Fibroblast of mammary gland (primary cell): Measurements from ENCODE around the gene ARHGAP42.
A peak's percentile ranks its signal among the peaks of the same experiment; 100 is the strongest.
"Not testable (repeated sequence)": the region's sequence is repeated elsewhere in the genome, so short reads cannot be mapped to it uniquely, and the experiment has no call there.

Source experiments
- DNase-seq: peaks from one replicate; pipeline ENCODE4 v3.0.0-alpha.2; 2010; ENCODE audit warnings: low read depth
- H3K4me3 ChIP-seq: 2 replicates; pipeline ENCODE4 v1.5.1; 2011; ENCODE audit warnings: low read depth, mild to moderate bottlenecking, low read length, moderate library complexity; ENCODE audit not compliant: control insufficient read depth
- CTCF ChIP-seq: conservative IDR thresholded peaks from 2 replicates; pipeline ENCODE4 v1.5.1; 2011; ENCODE audit warnings: low read depth, low read length, inconsistent platforms; ENCODE audit not compliant: control insufficient read depth, insufficient read depth

ARHGAP42 gene

DNA sequence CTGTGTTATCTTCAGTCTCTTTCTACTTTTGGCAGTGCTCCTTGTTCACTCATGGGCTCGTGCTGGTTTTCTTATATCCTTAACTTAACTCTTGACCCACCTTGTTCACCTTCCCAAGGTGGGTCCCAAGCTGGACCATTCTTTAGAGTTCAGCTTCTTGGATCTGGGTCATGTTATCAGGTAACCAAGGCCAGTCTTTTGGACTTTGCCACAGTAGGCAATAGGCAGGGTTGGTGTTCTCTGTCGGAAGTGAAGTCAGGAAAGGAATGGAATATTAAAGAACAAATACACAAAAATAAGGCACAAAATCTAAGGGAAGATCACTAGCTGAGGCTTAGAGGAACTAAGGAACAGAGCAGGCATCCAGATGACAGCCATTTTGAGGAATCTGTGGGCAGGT, 202.7 kb downstream of the ARHGAP42 start:
- no peak for TF ChIP-seq CTCF
- H3K4me3 ChIP-seq: no peak overlapping the region
- DNase-seq: no peak

DNA sequence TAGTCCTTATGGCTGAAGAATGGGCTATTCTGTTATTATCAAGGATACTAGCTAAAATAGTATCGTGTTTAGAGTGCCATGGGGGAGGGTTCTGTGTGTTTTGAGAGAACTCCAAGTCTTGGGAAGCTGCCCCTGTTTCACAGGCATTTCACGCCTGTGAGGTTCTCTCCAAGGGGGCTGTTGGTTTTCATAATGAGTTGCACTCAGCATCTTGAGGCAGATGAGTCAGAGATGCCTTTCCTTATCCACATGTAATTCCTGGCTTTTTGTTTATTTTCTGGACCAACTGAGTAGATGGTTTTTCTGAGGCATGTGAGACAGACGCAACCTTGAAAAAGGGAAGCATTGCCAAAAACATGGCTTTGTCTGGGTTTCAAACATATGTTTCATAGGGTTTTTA, 203.7 kb downstream of the ARHGAP42 start:
- TF ChIP-seq CTCF: no peak
- DNase-seq: peak; percentile 98
- no peak overlapping the region for H3K4me3 ChIP-seq

DNA sequence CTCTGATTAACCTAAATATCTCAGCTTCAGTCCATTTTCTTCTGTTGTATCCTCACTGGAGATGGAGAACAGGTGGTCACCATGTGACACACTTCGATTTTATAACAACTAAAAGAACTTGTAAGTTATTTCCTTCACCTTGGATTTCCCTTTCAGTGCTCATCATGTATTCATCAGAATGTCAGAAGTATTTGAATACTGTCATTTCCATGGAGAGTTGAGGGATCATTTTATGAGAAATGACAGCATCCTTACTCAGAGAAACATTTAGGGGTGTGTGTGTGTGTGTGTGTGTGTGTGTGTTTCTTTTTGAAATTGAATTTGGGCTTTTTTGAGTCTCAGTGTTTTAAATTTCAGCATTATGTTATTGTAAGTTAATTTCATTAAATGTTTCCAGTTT, 205.8 kb downstream of the ARHGAP42 start:
- peak; percentile 35 for DNase-seq
- H3K4me3 ChIP-seq: no peak overlapping the region
- no peak for TF ChIP-seq CTCF

DNA sequence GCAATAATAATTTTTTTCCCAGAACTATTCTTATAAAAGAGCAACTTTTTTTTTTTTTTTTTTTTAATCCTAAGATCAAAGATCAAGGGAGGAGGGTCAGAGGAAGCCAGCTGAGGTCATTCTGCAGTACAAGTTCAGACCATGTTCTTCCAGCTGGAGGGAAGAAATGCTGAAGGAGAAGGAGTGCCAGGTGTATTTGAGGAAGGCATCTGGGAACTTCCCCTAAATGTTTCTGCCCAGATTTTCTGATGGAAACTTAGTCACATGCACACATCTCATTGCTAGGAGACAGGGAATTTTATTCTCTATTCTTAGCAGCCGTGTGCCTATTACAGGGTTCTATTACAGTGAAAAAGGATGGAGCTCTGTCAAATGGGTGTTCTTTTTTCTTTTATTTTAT, 208.4 kb downstream of the ARHGAP42 start:
- no peak overlapping the region for H3K4me3 ChIP-seq
- no peak for DNase-seq
- no peak for TF ChIP-seq CTCF

DNA sequence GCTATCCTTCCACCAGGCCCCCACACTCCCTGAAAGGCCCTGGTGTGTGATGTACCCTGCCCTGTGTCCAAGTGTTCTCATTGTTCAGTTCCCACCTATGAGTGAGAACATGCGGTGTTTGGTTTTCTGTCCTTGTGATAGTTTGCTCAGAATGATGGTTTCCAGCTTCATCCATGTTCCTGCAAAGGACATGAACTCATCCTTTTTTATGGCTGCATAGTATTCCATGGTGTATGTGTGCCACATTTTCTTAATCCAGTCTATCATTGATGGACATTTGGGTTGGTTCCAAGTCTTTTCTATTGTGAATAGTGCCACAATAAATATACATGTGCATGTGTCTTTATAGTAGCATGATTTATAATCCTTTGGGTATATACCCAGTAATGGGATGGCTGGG, 208.9 kb downstream of the ARHGAP42 start:
- DNase-seq, H3K4me3 ChIP-seq: not testable (repeated sequence)

- not testable (repeated sequence) for DNase-seq, H3K4me3 ChIP-seq
Observed at GRCh38 chr11:100901471-100901870, 214.4 kb downstream of the ARHGAP42 start.

GRCh38 chr11:100902454-100903141, 215.5 kb downstream of the ARHGAP42 start:
- no peak overlapping the region for H3K4me3 ChIP-seq
- no peak for TF ChIP-seq CTCF
- no peak for DNase-seq

DNA sequence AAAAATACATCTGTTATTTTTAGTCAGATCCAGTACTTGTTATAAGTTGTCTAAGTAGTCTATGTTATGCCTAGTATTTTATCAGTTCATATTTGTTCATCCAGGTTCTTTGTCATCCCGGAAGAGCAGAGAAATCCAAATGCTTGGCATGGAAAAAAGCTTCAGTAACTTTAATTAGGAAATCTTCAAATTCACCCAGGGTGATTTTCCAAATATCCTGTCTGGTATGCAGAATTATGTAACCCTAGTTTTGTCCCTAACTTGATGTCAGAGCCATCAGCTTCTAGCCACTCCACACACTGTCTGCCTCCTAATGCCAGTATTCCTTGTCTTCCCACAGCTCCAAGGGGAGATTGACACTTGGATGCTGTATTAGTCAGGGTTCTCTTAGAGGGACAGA, 216.2 kb downstream of the ARHGAP42 start:
- no peak for DNase-seq
- H3K4me3 ChIP-seq: no peak overlapping the region
- TF ChIP-seq CTCF: no peak
